ENCODE data around the gene RGS8.
"Not testable (repeated sequence)": the region's sequence is repeated elsewhere in the genome, so short reads cannot be mapped to it uniquely, and the experiment has no call there.

RGS8 gene

DNA sequence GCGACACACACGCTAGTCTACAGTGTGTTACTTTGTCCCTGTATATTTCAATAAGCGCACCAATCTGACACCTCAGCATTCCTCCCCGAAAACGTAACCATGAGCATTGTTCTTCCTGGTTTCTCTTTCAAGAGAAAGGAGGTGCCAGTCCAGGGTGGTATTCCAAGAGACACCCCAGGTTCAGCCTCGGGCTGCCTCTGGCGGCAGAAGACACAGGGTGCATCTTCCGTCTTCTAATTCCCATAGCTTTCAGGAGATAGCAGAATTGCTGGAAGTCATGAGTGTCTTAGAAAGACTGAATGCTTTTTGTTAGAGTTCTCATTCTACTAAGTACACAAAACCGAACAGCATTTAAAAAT lies 15.9 kb upstream of the RGS8 start:
- DNase-seq, result no peak

DNA sequence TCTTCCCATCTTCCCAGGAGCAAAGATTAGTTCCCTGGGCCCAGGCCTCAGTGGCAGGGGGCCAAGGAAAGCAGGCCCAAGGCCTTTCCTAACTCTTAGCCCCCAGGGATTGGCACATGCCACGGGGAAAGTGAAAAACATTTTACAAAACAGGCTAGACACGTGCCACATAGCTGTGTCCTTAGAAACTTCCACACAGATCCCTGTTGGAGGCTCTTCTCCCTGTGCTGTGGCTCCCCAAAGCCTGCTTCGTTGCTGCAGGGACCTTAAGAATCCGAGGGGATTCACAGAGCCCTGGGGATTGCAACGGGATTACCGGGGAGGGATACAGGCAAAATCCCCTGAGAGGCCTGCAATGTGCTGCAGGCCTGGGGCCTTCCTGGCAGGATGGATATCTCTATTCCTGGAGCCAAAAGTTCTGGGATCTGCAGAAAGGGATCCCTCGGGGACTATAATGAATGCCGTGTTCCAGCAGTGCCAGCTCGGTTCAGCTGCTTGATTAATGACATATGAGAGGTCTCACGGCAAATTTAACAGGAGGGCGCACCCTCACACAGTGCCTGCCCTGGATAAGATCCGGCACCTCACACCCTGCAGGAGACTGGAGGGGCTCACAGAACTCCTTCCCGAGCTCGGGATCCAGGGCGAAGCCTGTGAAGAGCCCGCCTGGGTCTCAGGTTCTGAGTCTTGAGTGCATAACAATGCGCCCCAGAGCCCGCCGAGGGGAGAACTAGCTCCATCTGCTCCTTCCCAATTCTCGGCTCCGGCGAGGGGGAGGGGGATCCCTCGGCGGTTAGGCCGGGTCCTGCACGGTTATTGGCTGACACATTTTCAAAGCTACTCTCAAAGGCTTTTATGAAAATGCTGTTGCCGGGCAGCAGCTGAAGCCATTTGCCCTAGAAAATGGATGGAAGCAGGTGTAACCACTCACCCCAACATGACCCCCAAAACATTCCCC lies 15.3 kb upstream of the RGS8 start:
- DNase-seq, result peak; percentile 25

DNA sequence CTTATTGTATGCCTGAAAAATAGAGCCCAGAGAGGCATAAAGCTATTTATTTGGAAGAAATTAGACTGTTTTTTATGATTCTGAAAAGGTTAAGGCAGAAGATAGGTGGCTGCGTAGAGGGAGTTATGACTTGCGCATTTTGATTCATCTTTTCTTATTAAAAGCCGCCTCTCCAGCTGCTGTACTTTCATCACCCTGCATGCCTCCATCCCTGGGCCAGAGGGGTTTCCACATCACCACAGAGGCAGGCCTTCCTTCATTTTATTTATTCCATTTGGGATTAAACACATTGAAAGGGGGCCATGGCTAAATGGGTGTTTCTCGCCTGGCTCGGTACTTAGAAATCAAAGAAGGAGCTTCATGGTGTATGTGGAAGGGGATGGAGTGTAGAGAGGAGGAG lies 14.6 kb upstream of the RGS8 start:
- no peak for DNase-seq

DNA sequence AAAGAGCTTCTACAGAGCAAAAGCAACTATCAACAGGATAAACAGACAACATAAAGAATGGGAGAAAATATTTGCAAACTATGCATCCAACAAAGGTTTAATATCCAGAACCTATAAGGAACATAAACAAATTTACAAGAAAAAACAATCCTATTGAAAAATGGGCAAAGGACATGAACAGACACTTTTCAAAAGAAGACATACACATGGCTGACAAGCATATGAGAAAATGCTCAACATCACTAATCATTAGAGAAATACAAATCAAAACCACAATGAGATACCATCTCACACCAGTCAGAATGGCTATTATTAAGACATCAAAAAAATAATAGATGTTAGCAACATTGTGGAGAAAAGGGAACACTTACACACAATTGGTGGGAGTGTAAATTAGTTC lies 8.8 kb upstream of the RGS8 start:
- DNase-seq, result not testable (repeated sequence)

DNA sequence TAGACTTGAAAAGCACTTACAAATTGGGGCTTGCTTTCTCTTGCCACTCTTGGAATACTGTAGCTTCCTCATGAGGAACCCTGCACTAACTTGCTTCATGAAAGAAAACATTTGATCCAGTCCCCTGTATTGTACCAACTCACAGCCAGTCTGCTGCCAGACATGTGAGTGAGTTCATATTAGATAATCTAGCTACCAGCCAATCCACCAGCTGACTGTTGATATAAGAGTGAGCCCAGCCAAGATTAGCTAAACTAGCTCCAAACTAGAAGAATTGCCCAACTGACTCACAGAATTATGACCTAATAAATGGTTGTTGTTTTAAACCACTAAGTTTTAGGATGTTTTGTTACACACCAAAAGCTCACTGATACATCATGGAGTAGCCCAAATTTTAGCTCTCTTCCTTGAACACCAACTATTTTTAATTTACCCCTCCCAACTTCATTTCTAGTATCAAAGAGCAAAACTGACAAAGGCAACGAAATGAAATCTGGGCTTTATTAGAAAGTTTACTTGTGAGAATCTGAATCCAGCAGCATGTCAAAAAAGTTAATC lies 6.6 kb upstream of the RGS8 start:
- no peak for DNase-seq

DNA sequence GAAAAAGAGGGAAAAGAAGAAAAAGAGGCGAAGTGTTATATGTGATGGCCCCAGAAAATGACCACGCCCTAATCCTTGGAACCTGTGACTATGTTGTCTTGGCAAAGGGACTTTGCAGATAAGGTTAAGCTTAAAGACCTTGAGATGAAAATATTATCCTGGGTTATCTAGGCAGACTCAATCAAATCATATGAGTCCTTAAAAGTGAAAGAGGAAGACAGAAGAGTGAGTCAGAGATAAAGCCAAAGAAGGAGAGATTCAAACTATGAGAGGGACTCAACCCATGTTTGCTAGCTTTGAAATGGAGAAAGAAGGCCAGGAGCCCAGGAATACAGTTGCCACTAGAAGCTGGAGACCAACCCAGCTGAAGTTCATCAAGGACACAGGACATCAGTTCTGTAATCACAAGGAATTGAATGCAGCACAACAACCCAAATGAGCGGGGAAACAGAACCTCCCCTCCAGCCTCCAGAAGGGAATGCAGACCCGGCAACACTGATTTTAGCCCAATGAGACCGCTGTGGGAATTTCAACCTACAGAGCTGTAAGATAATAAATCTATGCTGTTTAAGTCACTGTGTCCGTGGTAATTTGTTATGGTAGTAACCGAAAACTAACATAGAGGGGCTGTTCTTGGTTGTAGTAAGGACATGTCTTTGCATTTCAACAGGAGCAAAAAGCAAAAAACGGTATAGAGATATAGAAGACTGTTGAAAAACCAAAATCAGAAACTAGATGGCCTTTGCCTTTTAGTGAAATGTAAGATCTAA lies 4.2 kb upstream of the RGS8 start:
- DNase-seq, result no peak

DNA sequence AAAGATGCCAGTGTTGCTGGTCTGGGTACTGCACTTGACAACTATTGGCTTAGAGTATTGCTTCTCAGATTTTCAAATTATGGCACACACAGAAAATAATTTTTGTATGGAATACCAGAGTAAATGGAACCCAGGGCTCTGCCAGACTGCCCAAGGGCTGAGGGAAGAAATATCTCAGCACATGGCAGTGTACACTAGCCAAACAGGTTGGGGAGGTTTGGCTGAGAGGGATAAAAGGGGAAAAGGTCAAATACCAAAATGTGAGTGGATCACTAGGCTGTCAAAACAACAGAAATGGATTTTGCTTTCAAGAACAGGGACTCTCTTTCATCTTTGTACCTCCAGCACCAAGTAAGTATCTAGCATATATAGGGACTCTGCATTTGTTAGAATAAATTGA lies 3.0 kb upstream of the RGS8 start:
- DNase-seq, result no peak

DNA sequence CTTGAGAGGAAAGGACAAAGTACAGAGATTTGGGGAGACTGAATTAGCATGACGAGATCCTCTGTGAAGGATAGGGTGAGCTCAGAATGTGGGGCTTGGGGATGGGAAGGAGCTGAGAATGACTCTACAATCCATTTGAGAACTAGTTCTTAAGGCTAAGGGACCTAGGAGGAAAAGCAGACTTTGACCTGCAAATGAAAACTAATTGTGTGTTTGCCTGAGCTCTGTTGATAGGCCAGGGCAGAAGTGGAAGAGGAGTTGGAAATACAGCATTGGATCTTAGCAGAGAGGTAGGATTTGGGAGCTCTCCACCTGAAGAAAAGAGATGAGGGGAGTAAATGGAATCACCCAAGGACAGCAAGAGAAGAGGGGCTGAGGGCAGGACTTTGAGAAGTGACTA lies 2.1 kb upstream of the RGS8 start:
- no peak for DNase-seq

DNA sequence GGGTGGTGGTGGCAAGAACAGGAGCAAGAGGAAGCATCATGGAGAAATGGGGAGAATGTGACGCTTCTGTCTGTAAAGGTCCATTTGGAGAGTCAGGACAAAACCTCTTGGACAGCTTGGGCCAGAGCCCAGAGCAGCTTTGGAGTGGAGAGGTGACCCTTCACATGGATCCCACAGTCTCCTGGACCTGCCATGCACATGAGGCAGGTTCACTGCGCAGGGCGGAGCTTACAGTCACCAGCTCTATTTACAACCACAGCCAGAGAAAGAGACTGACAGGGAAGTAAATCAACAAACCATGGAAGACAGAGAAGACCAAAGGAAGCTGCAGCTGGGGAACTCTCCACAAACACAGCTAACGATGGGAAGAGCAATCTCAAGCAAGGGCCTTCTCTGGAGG lies 828 bp upstream of the RGS8 start:
- no peak for DNase-seq

DNA sequence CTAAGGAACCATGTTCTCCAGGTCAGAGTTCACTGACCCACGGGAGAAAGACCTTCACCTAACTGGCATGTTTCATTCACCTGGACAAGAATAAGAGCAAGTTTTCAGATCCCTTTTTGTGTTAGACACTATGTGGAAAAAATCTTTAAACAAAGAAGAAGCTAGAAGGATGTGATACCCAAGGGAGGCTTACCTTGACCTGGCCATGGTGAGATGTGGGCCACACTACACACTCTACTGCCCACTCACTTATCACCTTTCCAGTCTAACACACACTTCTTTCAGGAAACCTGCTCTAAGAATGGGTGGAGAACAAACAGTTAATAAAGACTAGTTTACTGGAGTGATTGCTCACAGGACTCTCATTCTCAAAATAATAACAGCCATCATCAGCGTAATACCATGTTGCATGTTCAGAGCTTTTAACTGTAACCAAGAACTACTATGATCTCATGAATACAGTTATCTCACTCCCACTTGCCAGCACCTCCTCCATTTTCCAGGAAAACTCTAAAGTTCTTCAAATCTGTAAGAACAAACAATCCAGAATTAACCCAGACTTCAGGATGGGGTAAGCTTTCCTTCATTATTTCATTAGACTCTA lies 1.4 kb downstream of the RGS8 start:
- DNase-seq, result no peak

DNA sequence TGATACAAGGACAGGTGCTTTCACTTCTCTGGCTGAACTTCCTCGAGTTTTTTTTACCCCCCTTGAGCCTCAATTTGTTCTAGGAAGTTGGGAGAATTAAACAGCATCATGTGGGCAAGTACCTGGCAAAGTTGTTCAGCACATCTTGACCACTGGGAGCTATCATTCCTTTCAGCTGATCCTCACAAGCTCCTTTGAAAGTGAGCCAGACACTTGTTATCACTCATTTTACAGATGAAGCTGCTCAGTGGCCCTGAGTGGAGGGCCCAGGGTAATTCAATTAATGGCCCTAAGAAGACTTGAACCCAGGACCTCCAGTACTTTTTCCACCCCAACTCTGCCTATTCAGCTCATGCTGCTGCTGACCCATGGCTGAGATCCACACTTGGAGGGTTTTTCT lies 2.0 kb downstream of the RGS8 start:
- no peak for DNase-seq

DNA sequence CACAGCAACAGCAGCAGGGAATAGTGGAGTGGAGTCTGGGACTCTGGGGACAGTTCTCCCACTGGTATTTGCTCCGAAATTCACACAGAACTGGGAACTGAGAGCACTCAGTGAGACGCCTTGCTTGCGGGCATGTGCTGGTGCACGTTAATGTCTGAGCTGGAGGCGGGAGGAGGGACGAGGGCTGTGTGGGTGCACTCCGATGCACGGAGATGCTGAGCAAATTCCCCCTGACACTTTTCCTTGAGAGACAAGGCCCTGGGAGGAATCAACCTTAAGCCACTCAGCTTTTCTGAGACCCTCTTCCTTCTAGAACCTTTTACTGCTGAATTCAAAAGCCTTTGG lies 2.8 kb downstream of the RGS8 start:
- no peak for DNase-seq

DNA sequence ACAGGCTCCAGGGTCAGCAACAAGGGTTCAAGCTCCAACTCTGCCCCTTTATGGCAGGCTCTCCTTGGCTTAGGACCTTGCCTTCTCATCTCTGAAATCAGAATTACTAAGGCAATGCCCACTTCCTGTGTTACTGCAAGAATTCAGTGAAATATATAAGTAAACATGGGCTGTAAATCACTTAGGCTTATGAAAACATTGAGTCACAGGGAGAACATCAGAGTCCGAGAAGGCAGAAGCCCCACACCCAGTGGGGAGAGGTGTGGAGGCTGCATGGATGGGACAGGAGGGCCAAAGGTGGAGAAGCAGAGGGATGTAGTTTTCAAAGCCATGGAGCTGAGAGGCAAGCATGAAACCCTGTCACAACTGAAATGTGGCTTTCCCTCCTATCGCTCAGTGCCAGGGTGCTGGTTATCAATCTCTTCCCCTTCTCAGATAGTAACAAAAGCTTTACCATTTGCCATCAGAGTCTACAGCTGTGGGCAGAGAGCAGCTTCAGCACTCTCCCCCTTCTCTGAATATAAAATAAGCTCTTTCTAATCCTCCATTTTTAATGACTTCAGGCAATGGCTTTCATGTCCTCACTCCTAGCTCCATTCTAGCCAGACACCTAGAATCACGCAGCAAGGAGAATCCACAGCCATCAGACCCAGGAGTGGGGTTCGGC lies 3.4 kb downstream of the RGS8 start:
- peak; percentile 10 for DNase-seq

DNA sequence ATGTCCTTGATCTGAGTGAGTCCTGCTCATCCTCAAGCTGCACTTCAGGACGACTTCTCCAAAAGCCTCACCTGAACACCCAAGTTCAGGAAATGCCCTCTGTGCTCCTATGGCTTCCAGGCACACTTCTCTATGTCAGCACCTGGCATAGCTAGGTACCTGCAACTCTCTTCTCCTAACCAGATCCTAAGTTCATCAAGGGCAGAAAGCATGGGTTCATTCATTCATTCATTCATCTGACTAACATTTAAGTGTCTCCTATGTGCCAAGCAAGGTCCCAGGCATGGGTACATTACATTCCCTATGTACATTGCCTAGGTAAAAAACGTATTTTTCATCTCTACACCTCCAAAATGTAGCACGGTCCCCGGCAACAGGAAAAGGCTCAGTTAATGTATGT lies 4.0 kb downstream of the RGS8 start:
- no peak for DNase-seq

DNA sequence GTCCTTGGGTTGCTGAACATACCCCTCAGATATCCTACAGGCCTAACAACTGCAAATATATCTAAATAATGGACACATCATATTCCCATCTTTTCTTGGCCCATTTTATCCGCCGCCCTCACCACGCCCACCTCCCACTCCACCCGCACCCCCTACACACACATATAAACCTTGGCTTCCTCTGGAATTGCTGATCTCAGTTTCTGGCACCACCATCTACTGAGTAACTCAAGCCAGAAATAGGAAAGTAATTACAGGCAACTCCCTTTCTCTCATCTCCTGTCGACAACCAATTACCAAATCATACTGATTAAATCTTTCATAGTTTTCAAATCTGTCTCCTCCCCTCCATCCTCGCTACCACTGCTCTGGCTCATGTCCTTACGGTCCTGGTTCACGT lies 4.7 kb downstream of the RGS8 start:
- DNase-seq, result no peak

DNA sequence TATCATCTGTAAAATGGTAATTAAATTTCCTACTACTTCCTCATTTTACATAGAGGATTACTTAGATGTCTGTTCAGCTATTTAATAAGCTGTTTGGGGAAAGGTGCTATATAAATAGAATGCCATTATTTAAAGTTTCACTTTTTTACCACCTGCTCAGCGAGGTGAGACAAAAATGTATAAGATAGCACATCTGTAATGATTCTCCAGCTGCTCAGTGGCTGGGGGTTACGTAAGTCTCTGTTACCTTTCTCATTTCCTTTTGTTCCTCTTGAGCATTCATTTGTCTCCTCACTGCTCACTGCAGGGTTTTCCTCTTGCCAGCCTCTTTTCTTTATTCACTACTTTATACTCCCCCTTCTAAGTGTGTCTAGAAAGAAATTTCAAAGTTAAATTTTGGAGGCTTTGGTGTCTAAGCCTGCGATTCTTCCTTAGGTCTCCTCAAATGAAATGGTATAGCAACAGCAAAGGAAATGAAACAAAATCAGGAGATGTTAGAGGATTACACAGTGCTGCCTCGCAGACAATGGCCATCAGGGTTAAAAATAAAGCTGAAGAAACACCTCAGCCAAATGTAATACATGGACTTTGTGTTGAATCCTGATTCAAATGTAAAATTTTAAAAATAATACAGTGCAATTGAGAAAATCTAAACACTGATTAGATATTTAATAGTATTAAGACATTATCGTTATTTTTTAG lies 6.8 kb downstream of the RGS8 start:
- DNase-seq, result no peak

DNA sequence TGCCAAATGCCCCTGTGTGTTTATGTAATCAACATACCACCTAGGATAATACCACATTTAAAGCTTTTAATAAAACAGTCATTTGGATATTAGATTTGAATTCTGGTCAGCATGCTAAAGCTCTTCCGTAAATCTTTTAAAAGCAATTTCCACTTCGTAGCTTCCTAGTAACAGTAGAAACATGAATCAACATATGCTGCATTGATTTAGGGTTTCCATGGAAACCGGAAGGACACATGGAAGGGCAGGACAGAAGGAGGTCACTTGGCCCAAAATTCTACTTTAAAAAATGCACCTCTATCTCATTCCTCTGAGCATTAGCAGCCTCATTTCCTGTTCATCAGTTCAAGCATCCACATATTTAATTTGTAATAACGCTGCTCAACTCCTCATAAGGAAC lies 8.1 kb downstream of the RGS8 start:
- no peak for DNase-seq

DNA sequence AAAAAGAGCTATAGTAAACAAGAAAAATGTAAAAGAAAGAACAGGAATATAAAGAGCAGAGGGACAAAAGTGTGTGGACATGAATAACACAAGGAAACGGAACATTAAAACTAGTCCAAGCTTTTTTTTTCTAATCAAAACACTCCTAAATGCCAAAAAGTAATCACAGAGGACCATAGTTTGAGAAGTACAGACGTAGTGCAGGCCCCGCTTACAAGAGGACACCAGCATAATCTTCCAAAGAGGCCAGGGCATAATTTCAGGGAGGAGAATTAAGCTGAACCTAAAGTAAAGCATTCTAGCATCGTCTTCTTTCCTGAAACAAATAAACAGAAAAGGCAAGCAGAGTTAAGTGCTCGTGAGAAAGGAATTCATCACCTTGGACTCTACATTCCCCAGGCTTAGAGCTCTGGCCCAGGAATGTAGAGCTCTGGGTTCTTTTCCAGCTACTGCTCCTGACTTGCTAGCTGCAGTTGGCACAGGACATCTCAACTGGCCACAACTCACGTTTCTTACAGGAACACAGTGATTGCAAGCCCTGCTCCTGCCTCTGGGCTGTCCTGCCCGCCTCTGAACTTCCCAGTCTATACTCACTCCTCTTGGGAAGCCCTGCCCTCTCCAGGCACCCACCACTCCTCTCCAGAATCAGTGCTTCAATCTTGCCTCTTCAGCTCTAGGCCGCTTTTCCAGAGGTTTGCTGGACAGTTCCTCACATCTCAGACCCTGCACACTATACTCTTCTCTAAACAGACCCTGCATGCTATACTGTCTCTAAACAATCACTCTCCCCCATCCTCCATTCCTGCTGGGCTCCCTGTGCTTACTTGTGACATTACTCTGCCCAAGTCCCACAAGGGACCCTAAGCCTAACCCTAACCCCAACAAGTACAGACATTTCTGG lies 9.8 kb downstream of the RGS8 start:
- DNase-seq, result peak; percentile 57

DNA sequence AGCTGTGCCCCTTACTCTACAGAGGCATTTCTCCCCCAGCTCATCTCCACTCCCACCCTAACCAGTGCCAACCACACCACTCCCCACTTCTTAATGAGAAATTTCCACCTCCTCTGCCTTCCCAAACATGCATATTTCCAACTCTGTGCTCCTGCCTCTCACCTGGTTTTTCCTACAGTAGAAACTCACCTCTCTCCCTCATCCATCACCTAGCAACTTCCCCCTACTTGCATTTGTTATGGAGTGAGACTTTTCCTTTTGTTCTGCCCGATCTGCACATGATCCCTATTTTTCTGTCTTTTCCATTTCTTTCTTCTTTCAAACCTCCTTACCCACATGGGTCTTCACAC lies 11.9 kb downstream of the RGS8 start:
- no peak for DNase-seq

DNA sequence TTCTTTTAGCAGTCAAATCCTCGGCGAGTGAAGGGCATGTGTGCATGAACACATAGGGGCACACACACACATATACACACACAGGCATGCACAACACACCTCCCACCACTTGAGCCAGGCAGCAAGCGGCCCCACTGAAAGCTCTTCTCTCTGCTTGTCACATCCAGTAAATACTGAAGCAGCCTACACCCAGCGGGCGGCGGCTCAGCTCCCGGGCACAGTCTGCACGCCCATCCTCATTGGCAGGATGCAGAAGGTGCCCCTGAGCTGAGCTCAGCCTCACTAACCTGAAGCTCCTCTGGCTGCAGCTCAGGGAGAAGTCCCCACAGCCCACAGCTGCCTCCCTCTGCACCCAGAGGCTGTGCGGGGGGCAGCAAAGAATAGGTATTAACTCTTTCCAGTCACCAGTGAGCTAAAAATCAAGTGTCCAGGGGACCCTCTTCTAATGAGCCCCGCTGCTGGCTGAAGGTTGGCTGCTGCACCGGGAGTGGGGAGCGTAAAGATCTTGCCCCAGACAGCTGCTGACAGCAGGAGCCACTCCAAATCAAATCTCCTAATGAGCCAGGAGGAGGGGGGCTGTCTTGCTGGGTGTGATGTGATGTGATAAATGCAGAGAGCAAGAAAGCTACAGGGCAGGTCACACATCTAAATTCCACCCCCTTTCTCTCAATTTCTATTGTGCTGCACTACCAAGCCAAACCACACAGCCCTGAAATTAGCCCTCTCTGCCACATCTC lies 12.5 kb downstream of the RGS8 start:
- DNase-seq, result no peak
